HEK293 (cell line): ENCODE results near the gene LRRC66.

Experiments used
- CTCF ChIA-PET: fragments of 350-600 bp; formaldehyde crosslinking; extraction: SDS; loops from one replicate; lab custom pipeline; 2021; ENCODE audit warnings: antibody characterized with exemption; lab: Yijun Ruan, JAX
- POLR2A ChIA-PET: fragments of 300-600 bp; formaldehyde crosslinking; extraction: SDS; loops from one replicate; lab custom pipeline; 2020; ENCODE audit warnings: antibody characterized with exemption, inconsistent platforms; lab: Yijun Ruan, JAX
- H3K27ac ChIP-seq: fragments of 200-500 bp; sonication (Bioruptor generic); 2 replicates; pipeline ENCODE4 v1.5.1; 2014; ENCODE audit warnings: low read depth, low read length, control low read depth, inconsistent platforms; ENCODE audit errors: extremely low read depth
- H3K36me3 ChIP-seq, 2 experiments: fragments of 200-500 bp in 1 of 2; sonication (Bioruptor generic) in 1 of 2; 1 replicate in 1 of 2; 2 replicates in 1 of 2; pipeline ENCODE4 v1.5.1; 2014 to 2017; ENCODE audit warnings: inconsistent platforms in 2 of 2, low read length in 2 of 2; ENCODE audit not compliant: control insufficient read depth in 2 of 2, insufficient read depth in 1 of 2
- H3K4me1 ChIP-seq: fragments of 200-500 bp; sonication (Bioruptor generic); 2 replicates; pipeline ENCODE4 v1.5.1; 2014; ENCODE audit warnings: mild to moderate bottlenecking, low read length, inconsistent platforms; ENCODE audit not compliant: control insufficient read depth, insufficient read depth
- H3K4me3 ChIP-seq: 2 replicates; pipeline ENCODE4 v1.5.1; 2011; ENCODE audit warnings: low read depth, mild to moderate bottlenecking, control low read depth, low read length, moderate library complexity
- H3K9me3 ChIP-seq: fragments of 200-500 bp; sonication (Bioruptor generic); 2 replicates; pipeline ENCODE4 v1.5.1; 2014; ENCODE audit warnings: low read depth, low read length, inconsistent platforms; ENCODE audit not compliant: control insufficient read depth, insufficient read depth
- RBAK ChIP-seq: fragments of 450-650 bp; formaldehyde crosslinking; IDR thresholded peaks from 2 replicates; pipeline ENCODE4 v1.5.1; 2016; ENCODE audit warnings: missing biosample characterization, missing genetic modification characterization
- ZEB2 ChIP-seq: fragments of 450-650 bp; formaldehyde crosslinking; IDR thresholded peaks from 2 replicates; pipeline ENCODE4 v1.5.1; 2016; ENCODE audit warnings: missing biosample characterization, missing genetic modification characterization
- ZIC2 ChIP-seq: fragments of 450-650 bp; formaldehyde crosslinking; IDR thresholded peaks from 2 replicates; pipeline ENCODE4 v1.5.1; 2016; ENCODE audit warnings: missing biosample characterization, missing genetic modification characterization
- ZNF146 ChIP-seq: fragments of 450-650 bp; formaldehyde crosslinking; IDR thresholded peaks from 2 replicates; pipeline ENCODE4 v1.5.1; 2016; ENCODE audit warnings: missing biosample characterization, missing genetic modification characterization
- ZNF155 ChIP-seq: fragments of 450-650 bp; formaldehyde crosslinking; IDR thresholded peaks from 2 replicates; pipeline ENCODE4 v1.5.1; 2016; ENCODE audit warnings: missing biosample characterization, missing genetic modification characterization
- ZNF169 ChIP-seq: fragments of 450-650 bp; formaldehyde crosslinking; IDR thresholded peaks from 2 replicates; pipeline ENCODE4 v1.5.1; 2016; ENCODE audit warnings: missing biosample characterization, missing genetic modification characterization
- ZNF221 ChIP-seq: fragments of 450-650 bp; formaldehyde crosslinking; IDR thresholded peaks from 2 replicates; pipeline ENCODE4 v1.5.1; 2017; ENCODE audit warnings: missing biosample characterization, missing genetic modification characterization, borderline replicate concordance
- ZNF239 ChIP-seq: fragments of 450-650 bp; formaldehyde crosslinking; IDR thresholded peaks from 2 replicates; pipeline ENCODE4 v1.5.1; 2016; ENCODE audit warnings: missing biosample characterization, missing genetic modification characterization
- ZNF266 ChIP-seq: fragments of 450-650 bp; formaldehyde crosslinking; IDR thresholded peaks from 2 replicates; pipeline ENCODE4 v1.5.1; 2016; ENCODE audit warnings: missing biosample characterization, missing genetic modification characterization, low read depth
- ZNF292 ChIP-seq: fragments of 450-650 bp; formaldehyde crosslinking; IDR thresholded peaks from 2 replicates; pipeline ENCODE4 v1.5.1; 2016; ENCODE audit warnings: low read depth, missing biosample characterization, missing genetic modification characterization, borderline replicate concordance
- ZNF311 ChIP-seq: fragments of 450-650 bp; formaldehyde crosslinking; IDR thresholded peaks from 2 replicates; pipeline ENCODE4 v1.5.1; 2017; ENCODE audit warnings: missing biosample characterization, missing genetic modification characterization, borderline replicate concordance
- ZNF391 ChIP-seq: fragments of 450-650 bp; formaldehyde crosslinking; IDR thresholded peaks from 2 replicates; pipeline ENCODE4 v1.5.1; 2016; ENCODE audit warnings: low read depth, missing biosample characterization, missing genetic modification characterization, borderline replicate concordance
- ZNF416 ChIP-seq: fragments of 450-650 bp; formaldehyde crosslinking; IDR thresholded peaks from 2 replicates; pipeline ENCODE4 v1.5.1; 2016; ENCODE audit warnings: missing biosample characterization, missing genetic modification characterization
- ZNF510 ChIP-seq: fragments of 450-650 bp; formaldehyde crosslinking; IDR thresholded peaks from 2 replicates; pipeline ENCODE4 v1.5.1; 2018; ENCODE audit warnings: mild to moderate bottlenecking, missing genetic modification characterization, missing biosample characterization; ENCODE audit not compliant: insufficient replicate concordance
- ZNF585B ChIP-seq: fragments of 450-650 bp; formaldehyde crosslinking; IDR thresholded peaks from 2 replicates; pipeline ENCODE4 v1.5.1; 2016; ENCODE audit warnings: missing biosample characterization, missing genetic modification characterization
- ZNF610 ChIP-seq: fragments of 450-650 bp; formaldehyde crosslinking; IDR thresholded peaks from 2 replicates; pipeline ENCODE4 v1.5.1; 2016; ENCODE audit warnings: missing biosample characterization, missing genetic modification characterization, borderline replicate concordance
- ZNF660 ChIP-seq: fragments of 450-650 bp; IDR thresholded peaks from 2 replicates; pipeline ENCODE4 v1.5.1; 2018; ENCODE audit warnings: missing biosample characterization, mild to moderate bottlenecking, missing genetic modification characterization
- ZNF692 ChIP-seq: fragments of 450-650 bp; formaldehyde crosslinking; IDR thresholded peaks from 2 replicates; pipeline ENCODE4 v1.5.1; 2016; ENCODE audit warnings: missing biosample characterization, missing genetic modification characterization
- ZNF777 ChIP-seq: fragments of 450-650 bp; formaldehyde crosslinking; IDR thresholded peaks from 2 replicates; pipeline ENCODE4 v1.5.1; 2017; ENCODE audit warnings: missing biosample characterization, missing genetic modification characterization, borderline replicate concordance
- ZNF792 ChIP-seq: fragments of 450-650 bp; formaldehyde crosslinking; IDR thresholded peaks from 2 replicates; pipeline ENCODE4 v1.5.1; 2016; ENCODE audit warnings: missing biosample characterization, missing genetic modification characterization
- ZSCAN23 ChIP-seq: fragments of 450-650 bp; formaldehyde crosslinking; IDR thresholded peaks from 2 replicates; pipeline ENCODE4 v1.5.1; 2016; ENCODE audit warnings: missing biosample characterization, missing genetic modification characterization
- TF ChIP-seq, protein P1 (sequence below): fragments of 450-650 bp; formaldehyde crosslinking; IDR thresholded peaks from 2 replicates; pipeline ENCODE4 v1.5.1; 2017; ENCODE audit warnings: missing biosample characterization, missing genetic modification characterization
- TF ChIP-seq, protein P2 (sequence below): fragments of 450-650 bp; formaldehyde crosslinking; IDR thresholded peaks from 2 replicates; pipeline ENCODE4 v1.5.1; 2016; ENCODE audit warnings: missing biosample characterization, missing genetic modification characterization

The LRRC66 gene

GRCh38 chr4:52015366-52015765 is 4.8 kb downstream of the LRRC66 start:
- Histone ChIP-seq H3K27ac (no peak overlapping the region), H3K4me3 (no peak overlapping the region), H3K9me3 (no peaks in the 10 kb centered on the region), H3K4me1 (no peaks in the 10 kb centered on the region), H3K36me3 (peaks cover 0 to 20% of the 10 kb centered on the region in 2 experiments; a peak in 1 of 3 replicates)
- CTCF ChIA-PET, result no interaction called here
- POLR2A ChIA-PET, result no interaction called here
- no peak for TF ChIP-seq ZNF292 (tag by site-specific recombination)
- no peak for TF ChIP-seq ZNF155
- TF ChIP-seq ZNF777 (tag by site-specific recombination), result no peak
- TF ChIP-seq ZSCAN23 (tag by site-specific recombination), result no peak
- TF ChIP-seq, protein P1, sequence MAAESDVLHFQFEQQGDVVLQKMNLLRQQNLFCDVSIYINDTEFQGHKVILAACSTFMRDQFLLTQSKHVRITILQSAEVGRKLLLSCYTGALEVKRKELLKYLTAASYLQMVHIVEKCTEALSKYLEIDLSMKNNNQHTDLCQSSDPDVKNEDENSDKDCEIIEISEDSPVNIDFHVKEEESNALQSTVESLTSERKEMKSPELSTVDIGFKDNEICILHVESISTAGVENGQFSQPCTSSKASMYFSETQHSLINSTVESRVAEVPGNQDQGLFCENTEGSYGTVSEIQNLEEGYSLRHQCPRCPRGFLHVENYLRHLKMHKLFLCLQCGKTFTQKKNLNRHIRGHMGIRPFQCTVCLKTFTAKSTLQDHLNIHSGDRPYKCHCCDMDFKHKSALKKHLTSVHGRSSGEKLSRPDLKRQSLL (tag by site-specific recombination), result no peak
- TF ChIP-seq ZNF221 (tag by site-specific recombination), result no peak
- TF ChIP-seq ZNF692, result no peak
- TF ChIP-seq ZEB2 (tag by site-specific recombination), result no peak
- TF ChIP-seq ZNF510 (tag by site-specific recombination), result no peak
- TF ChIP-seq ZNF146 (tag by site-specific recombination), result no peak

DNA sequence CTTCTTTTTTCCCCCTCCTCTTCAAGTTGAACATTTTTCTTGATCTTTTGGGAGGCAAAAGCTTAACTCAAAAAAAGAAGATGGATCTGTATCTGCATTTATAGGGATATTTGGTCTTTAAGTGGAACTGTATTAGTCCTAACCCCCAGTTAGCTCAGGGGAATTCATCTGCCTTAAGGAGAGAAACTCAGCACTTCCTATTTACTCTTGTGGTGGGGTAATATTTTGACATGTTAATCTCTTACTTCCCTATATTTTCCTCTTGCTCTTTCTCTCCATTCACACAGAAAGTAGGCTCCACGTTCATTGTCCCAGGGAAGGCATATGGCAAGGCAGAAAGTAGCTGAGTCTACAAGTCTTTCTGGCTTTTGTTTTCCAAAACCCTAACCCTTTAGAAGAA is 5.3 kb downstream of the LRRC66 start:
- H3K4me3 ChIP-seq, result no peak overlapping the region
- H3K36me3 ChIP-seq, result peaks cover 0 to 16% of the 10 kb centered on the region in 2 experiments; a peak in 1 of 3 replicates
- H3K27ac ChIP-seq, result no peak overlapping the region
- TF ChIP-seq ZNF792 (tag by site-specific recombination), result no peak
- TF ChIP-seq ZNF239, result no peak
- no peak for TF ChIP-seq ZNF311 (tag by site-specific recombination)
- no peak for TF ChIP-seq ZNF169 (tag by site-specific recombination)
- no peak for TF ChIP-seq ZIC2 (tag by site-specific recombination)
- ChIA-PET POLR2A (no interaction called here), CTCF (interaction anchor here (0.6 kb wide), 1 partner anchor 113 kb away, joined by 3 read pairs; no protein-coding TSS in a partner anchor)
- no peaks in the 10 kb centered on the region for H3K4me1 ChIP-seq
- H3K9me3 ChIP-seq, result no peaks in the 10 kb centered on the region

DNA sequence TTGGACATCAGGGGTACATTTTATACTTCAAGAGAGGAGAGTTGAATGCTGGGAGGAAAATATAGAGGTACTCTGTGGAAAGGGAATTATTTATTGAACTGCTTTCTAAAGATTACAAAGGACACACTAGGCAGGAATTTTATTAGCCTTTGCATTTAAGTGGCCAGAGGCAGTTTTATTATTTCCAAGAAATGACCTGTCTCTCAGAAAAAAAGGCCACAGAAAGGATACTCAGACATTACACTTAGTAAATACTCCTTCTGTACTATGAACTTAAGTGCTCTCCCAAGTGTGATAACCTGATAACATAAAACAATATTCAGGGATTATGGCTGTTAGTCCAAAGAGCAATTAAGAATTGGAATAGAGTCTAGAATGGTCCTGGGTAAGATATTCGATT is 7.5 kb downstream of the LRRC66 start:
- no peaks in the 10 kb centered on the region for H3K9me3 ChIP-seq
- no peak overlapping the region for H3K4me3 ChIP-seq
- CTCF ChIA-PET, result no interaction called here
- H3K27ac ChIP-seq, result no peak overlapping the region
- POLR2A ChIA-PET, result no interaction called here
- H3K4me1 ChIP-seq, result no peaks in the 10 kb centered on the region
- peaks cover 0 to 11% of the 10 kb centered on the region in 2 experiments; a peak in 1 of 3 replicates for H3K36me3 ChIP-seq
- TF ChIP-seq ZNF266, result no peak
- TF ChIP-seq, protein P1 (tag by site-specific recombination), result no peak
- TF ChIP-seq ZEB2 (tag by site-specific recombination), result no peak
- TF ChIP-seq ZNF391, result no peak
- TF ChIP-seq ZNF610, result no peak
- TF ChIP-seq RBAK (tag by site-specific recombination), result no peak
- TF ChIP-seq ZNF660 (tag by site-specific recombination), result no peak
- TF ChIP-seq ZNF585B (tag by site-specific recombination), result no peak
- no peak for TF ChIP-seq ZNF169 (tag by site-specific recombination)
- TF ChIP-seq ZNF416, result no peak
- TF ChIP-seq, protein P2, sequence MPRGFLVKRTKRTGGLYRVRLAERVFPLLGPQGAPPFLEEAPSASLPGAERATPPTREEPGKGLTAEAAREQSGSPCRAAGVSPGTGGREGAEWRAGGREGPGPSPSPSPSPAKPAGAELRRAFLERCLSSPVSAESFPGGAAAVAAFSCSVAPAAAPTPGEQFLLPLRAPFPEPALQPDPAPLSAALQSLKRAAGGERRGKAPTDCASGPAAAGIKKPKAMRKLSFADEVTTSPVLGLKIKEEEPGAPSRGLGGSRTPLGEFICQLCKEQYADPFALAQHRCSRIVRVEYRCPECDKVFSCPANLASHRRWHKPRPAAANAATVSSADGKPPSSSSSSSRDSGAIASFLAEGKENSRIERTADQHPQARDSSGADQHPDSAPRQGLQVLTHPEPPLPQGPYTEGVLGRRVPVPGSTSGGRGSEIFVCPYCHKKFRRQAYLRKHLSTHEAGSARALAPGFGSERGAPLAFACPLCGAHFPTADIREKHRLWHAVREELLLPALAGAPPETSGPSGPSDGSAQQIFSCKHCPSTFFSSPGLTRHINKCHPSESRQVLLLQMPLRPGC (tag by site-specific recombination), result no peak
- TF ChIP-seq, all 188 proteins: peak for 0
